HEK293T (cell line): ENCODE results near the gene SMC6.

ENCODE experiments used
- ARNT ChIP-seq: fragments of 450-650 bp; IDR thresholded peaks from 2 replicates; pipeline ENCODE4 v1.6.1; 2017; ENCODE audit warnings: mild to moderate bottlenecking
- BHLHE40 ChIP-seq: fragments of 450-650 bp; IDR thresholded peaks from 2 replicates; pipeline ENCODE4 v1.6.1; 2016; ENCODE audit warnings: mild to moderate bottlenecking, moderate library complexity, borderline replicate concordance
- CTBP1 ChIP-seq: fragments of 450-650 bp; IDR thresholded peaks from 2 replicates; pipeline ENCODE4 v1.6.1; 2016; ENCODE audit warnings: borderline replicate concordance
- ELF4 ChIP-seq: fragments of 450-650 bp; IDR thresholded peaks from 2 replicates; pipeline ENCODE4 v1.6.1; 2017; ENCODE audit warnings: antibody characterized with exemption
- FOXA1 ChIP-seq: fragments of 450-650 bp; IDR thresholded peaks from 2 replicates; pipeline ENCODE4 v1.6.1; 2016; ENCODE audit warnings: mild to moderate bottlenecking
- FOXM1 ChIP-seq: fragments of 450-650 bp; IDR thresholded peaks from 2 replicates; pipeline ENCODE4 v1.6.1; 2017; ENCODE audit warnings: mild to moderate bottlenecking, borderline replicate concordance
- HDGF ChIP-seq: fragments of 450-650 bp; IDR thresholded peaks from 2 replicates; pipeline ENCODE4 v1.6.1; 2017; ENCODE audit warnings: antibody characterized with exemption, borderline replicate concordance
- L3MBTL2 ChIP-seq: fragments of 450-650 bp; conservative IDR thresholded peaks from 2 replicates; pipeline ENCODE4 v1.6.1; 2016; ENCODE audit warnings: mild to moderate bottlenecking
- NFRKB ChIP-seq: fragments of 450-650 bp; IDR thresholded peaks from 2 replicates; pipeline ENCODE4 v1.6.1; 2016; ENCODE audit warnings: mild to moderate bottlenecking, moderate library complexity
- PKNOX1 ChIP-seq: fragments of 450-650 bp; IDR thresholded peaks from 2 replicates; pipeline ENCODE4 v1.6.1; 2016
- SP1 ChIP-seq: fragments of 450-650 bp; IDR thresholded peaks from 2 replicates; pipeline ENCODE4 v1.6.1; 2017
- SUZ12 ChIP-seq: fragments of 450-650 bp; IDR thresholded peaks from 2 replicates; pipeline ENCODE4 v1.6.1; 2016; ENCODE audit warnings: mild to moderate bottlenecking
- TARDBP ChIP-seq: fragments of 450-650 bp; IDR thresholded peaks from 2 replicates; pipeline ENCODE4 v1.6.1; 2016

DNA sequence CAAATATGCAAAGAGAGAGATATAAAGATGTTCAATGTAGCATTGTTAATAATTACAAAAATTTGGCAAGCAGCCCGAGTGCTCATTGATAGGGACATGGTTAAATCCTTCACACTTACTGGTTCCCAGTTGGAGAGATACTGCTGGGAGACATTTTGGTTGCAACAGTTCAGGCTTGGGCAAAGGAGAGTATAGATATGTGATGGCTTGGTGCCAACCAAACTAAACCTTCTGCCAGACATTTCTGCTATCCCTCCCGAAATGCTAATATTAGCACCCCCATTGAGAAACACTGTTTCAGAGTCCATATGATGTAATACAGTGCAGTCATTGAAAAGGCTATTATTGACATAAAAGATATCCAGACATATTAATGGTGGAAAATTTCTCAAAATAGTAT, 11.8 kb upstream of the SMC6 start:
- TF ChIP-seq PKNOX1 (no peak), FOXA1 (no peak), TARDBP (no peak), SP1 (no peak), HDGF (no peak), SUZ12 (no peak), ELF4 (no peak), CTBP1 (no peak), FOXM1 (no peak), NFRKB (no peak), ARNT (no peak), BHLHE40 (no peak), L3MBTL2 (no peak)
